ENCODE data around the gene TNFAIP8L2. TPM values are rescaled to one million over a fixed set of nuclear protein-coding genes. Genes with fewer than 3 reads are reported as not detected.

Gene TNFAIP8L2
- total and polyA plus RNA-seq, 2 donors (not counting 3 experiments of a cell fraction or from before 2014, with no cell fraction given), result 0.06 TPM; not detected in 1

DNA sequence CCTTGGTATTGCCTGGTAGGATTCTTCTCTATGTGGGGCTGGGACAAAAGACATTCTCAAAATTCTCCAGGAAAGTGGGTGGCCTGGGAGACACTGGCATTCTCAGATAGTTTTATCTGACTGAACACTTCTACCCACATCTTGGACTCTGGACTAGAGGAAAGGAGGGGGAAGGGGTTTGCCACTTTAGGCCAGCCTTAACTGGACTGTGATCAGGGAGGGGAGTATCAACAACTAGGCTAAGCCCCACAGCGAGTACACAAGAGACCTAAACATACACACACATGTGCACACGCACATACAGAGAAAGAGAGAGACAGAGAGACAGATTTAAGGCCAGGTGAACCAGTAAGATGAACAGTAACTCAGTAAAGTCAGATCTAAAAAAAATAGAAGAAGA, 8.8 kb upstream of the TNFAIP8L2 start:
- DNase-seq (ENCODE audit: low read depth, low spot score) (no peak), FAIRE-seq (no peak)
- no TSS peak for BruUV-seq (replicated peaks)
- Histone ChIP-seq H3K9me1 (replicated peaks; ENCODE audit: control insufficient read depth, extremely low read depth, insufficient read depth, low read length) (no peaks in the 10 kb centered on the region), H3K27ac (ENCODE audit: insufficient read depth, low read depth, low read length) (no peak overlapping the region), H3K4me3 (replicated peaks in 1 of 3; ENCODE audit: insufficient read depth in 1 of 3, low read depth in 1 of 3, low read length in 3 of 3) (no peak overlapping the region), H2AFZ (ENCODE audit: low read depth, low read length) (no peak overlapping the region), H3K9ac (replicated peaks; ENCODE audit: extremely low read depth, insufficient read depth, low read length) (no peak overlapping the region), H4K20me1 (replicated peaks; ENCODE audit: control insufficient read depth, extremely low read depth, insufficient read depth, low read length) (no peaks in the 10 kb centered on the region), H3K36me3 (ENCODE audit: control insufficient read depth in 2 of 2, extremely low read depth in 1 of 2, insufficient read depth in 2 of 2, low read length in 2 of 2) (peaks cover 0 to under 1% of the 10 kb centered on the region in 2 experiments), H3K27me3 (ENCODE audit: control insufficient read depth in 2 of 2, insufficient read depth in 2 of 2, low read length in 2 of 2) (no peaks in the 10 kb centered on the region), H3K9me3 (replicated peaks; ENCODE audit: control insufficient read depth, insufficient read depth, low read length) (no peaks in the 10 kb centered on the region), H3K4me2 (ENCODE audit: insufficient read depth, low read length) (no peak overlapping the region), H3K4me1 (ENCODE audit: control insufficient read depth, extremely low read depth, insufficient read depth, low read length) (peaks cover 29% of the 10 kb centered on the region), H3K79me2 (ENCODE audit: control insufficient read depth, insufficient read depth, low read length) (no peaks in the 10 kb centered on the region)
- dilution Hi-C loops (cut with MboI; ENCODE audit: extremely low pct_ligation_motif_present, low sequenced_read_pairs), result no loop called here
- ChIA-PET CTCF (interaction anchor here (1.2 to 2.3 kb wide), 3 partner anchors 9 to 48 kb away, joined by 3 to 9 read pairs (median 5); partner anchors contain the start of gene TNFAIP8L2), POLR2A (interaction anchor here (0.7 kb wide), 1 partner anchor 288 kb away, joined by 3 read pairs; no protein-coding TSS in a partner anchor)
- no peak for TF ChIP-seq POLR2AphosphoS5 (IDR thresholded peaks at IDR 0.05; ENCODE audit: insufficient read depth, low read depth, low read length)
- no peak for TF ChIP-seq POLR2A (IDR thresholded peaks at IDR 0.05; ENCODE audit: low read depth, low read length)
- no peak for TF ChIP-seq GATA2 (IDR thresholded peaks at IDR 0.05; ENCODE audit: insufficient read depth, insufficient read length, low read depth, low read length)
- TF ChIP-seq, protein P1, sequence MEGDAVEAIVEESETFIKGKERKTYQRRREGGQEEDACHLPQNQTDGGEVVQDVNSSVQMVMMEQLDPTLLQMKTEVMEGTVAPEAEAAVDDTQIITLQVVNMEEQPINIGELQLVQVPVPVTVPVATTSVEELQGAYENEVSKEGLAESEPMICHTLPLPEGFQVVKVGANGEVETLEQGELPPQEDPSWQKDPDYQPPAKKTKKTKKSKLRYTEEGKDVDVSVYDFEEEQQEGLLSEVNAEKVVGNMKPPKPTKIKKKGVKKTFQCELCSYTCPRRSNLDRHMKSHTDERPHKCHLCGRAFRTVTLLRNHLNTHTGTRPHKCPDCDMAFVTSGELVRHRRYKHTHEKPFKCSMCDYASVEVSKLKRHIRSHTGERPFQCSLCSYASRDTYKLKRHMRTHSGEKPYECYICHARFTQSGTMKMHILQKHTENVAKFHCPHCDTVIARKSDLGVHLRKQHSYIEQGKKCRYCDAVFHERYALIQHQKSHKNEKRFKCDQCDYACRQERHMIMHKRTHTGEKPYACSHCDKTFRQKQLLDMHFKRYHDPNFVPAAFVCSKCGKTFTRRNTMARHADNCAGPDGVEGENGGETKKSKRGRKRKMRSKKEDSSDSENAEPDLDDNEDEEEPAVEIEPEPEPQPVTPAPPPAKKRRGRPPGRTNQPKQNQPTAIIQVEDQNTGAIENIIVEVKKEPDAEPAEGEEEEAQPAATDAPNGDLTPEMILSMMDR (IDR thresholded peaks at IDR 0.05; ENCODE audit: extremely low read depth in 1 of 2, insufficient read depth in 1 of 2, low read depth in 1 of 2, low read length in 2 of 2), result no peak
- no peak for TF ChIP-seq MYC (IDR thresholded peaks at IDR 0.05; ENCODE audit: low read depth, low read length)
- TF ChIP-seq JUN (IDR thresholded peaks at IDR 0.05; ENCODE audit: borderline replicate concordance, insufficient read depth, insufficient read length, low read depth), result no peak
- TF ChIP-seq FOS (IDR thresholded peaks at IDR 0.05; ENCODE audit: borderline replicate concordance, insufficient read depth, low read length), result no peak
- TF ChIP-seq EZH2 (IDR thresholded peaks at IDR 0.05; ENCODE audit: borderline replicate concordance, low read depth, low read length, severe bottlenecking), result no peak
- TF ChIP-seq, protein P2, sequence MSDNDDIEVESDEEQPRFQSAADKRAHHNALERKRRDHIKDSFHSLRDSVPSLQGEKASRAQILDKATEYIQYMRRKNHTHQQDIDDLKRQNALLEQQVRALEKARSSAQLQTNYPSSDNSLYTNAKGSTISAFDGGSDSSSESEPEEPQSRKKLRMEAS (IDR thresholded peaks at IDR 0.05; ENCODE audit: insufficient read depth, insufficient read length), result no peak
- intact Hi-C loops (cut with micrococcal nuclease), result loop anchor here (2.0 to 5.0 kb wide), 3 partner anchors 41 to 170 kb away; partner anchors contain the start of gene GABPB2
